Stimulated activated CD8-positive, alpha-beta memory T cell treated with anti-CD3 and anti-CD28 coated beads, Interleukin-15, amount 100 ng/mL, for 4 hours (primary cell): Measurements from ENCODE around the gene SRSF11.
"Not testable (repeated sequence)": the region's sequence is repeated elsewhere in the genome, so short reads cannot be mapped to it uniquely, and the experiment has no call there.

ENCODE experiments used
- DNase-seq, 2 donors: peaks; one replicate each; pipeline ENCODE4 v3.0.0-alpha.2; 2020; ENCODE audit warnings: low read depth in 2 of 2

Gene SRSF11, protein sequence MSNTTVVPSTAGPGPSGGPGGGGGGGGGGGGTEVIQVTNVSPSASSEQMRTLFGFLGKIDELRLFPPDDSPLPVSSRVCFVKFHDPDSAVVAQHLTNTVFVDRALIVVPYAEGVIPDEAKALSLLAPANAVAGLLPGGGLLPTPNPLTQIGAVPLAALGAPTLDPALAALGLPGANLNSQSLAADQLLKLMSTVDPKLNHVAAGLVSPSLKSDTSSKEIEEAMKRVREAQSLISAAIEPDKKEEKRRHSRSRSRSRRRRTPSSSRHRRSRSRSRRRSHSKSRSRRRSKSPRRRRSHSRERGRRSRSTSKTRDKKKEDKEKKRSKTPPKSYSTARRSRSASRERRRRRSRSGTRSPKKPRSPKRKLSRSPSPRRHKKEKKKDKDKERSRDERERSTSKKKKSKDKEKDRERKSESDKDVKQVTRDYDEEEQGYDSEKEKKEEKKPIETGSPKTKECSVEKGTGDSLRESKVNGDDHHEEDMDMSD

DNA sequence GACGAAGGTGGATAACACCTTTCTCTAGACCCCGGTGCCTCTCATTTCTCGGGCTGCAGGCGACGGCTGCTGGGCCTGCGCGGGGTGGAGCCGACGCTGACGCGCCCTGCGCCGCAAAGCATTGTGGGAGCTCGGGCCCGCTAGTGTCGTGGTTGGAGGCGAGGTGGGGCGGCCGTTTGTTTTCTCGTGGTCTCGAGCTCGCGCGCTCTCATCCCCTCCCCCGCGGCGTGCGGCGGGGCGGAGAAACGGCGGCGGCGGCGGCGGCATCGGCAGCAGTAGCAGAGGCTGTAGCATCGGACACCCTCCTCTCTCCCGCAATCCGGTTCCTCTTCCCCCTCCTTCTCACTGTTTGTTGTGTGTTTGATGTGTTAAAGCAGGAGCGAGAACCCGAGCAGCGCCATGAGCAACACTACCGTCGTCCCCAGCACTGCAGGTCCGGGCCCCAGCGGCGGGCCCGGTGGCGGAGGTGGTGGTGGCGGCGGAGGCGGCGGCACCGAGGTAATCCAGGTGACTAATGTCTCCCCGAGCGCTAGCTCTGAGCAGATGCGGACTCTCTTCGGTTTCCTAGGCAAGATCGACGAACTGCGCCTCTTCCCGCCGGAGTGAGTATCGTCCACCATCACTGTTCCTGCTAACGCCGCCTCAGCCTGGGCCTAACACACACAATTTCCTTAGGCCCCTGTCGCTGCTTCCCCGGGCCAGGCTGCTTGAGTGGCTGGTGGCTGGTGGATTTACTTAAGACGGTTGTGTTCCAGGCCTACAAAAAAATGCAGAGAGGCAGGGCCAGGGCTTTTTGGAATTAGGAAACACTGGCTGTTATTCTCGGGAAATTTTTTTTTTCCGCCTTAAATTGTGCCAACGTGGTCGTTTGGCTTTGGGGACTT lies at the start of gene SRSF11:
TSS of gene SRSF11 (plus strand) at position 143 of the 884 bp plus-strand sequence. CDS start at position 400, 257 bp downstream.
- peak; percentile 91 for DNase-seq

DNA sequence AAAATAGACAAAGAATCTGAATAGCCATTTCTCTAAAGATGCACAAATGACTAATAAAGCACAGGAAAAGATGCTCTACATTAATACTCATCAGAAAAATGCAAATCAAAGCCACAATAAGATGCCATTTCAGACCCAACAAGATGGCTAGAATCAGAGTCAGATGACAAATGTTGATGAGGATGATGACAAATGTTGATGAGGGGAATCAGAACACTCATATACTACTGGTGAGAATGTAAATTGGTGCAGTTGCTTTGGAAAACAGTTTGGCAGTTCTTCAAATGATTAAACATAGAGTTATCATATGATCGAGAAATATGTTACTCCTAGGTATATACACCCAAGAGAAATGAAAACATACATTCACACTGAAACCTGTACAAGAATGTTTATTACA lies 49.7 kb upstream of the SRSF11 start:
- DNase-seq, result no peak

DNA sequence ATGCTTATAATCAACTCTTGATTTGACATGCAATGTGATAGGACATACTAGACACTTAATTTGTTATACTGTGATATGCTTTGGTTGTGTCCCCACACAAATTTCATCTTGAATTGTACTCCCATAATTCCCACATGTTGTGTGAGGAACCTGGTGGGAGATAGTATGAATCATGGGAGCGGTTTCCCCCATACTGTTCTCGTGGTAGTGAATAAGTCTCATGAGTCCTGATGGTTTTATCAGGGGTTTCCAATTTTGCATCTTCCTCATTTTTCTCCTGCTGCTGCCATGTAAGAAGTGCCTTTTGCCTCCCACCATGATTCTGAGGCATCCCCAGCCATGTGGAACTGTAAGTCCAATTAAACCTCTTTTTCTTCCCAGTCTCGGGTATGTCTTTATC lies 36.0 kb upstream of the SRSF11 start:
- DNase-seq, result not testable (repeated sequence)

DNA sequence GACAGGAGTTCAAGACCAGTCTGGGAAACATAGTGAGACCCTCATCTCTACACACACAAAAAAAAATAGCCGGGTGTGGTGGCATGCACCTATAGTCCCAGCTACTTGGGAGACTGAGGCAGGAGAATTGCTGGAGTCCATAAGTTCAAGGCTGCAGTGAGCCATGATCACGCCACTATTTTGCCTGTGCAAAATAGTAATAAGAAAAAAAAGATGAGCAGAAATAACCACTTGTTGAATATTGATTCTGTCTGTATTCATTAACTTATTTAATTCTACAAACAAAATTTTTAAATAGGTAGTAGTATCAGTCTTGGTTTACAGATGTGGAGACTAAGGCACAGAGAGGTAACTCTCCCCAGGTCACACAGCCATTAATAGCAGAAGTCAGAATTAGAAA lies 32.7 kb upstream of the SRSF11 start:
- no peak for DNase-seq

DNA sequence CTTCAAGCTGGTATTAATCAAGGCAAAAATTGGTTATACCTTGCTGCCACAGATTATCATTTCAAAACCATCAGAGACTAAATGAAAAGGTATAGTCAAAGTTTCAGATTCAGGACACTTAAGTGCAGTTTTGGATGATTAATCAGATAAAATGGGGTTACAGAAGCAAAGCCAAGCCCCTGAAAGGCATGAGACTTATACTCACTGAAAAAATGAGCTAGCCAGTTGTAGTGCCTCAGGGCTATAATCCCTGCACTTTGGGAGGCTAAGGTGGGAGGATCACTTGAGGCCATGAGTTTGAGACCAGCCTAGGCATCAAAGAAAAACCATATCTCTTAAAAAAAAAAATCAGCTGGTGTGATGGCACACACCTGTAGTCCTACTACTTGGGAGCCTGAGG lies 31.0 kb upstream of the SRSF11 start:
- no peak for DNase-seq

DNA sequence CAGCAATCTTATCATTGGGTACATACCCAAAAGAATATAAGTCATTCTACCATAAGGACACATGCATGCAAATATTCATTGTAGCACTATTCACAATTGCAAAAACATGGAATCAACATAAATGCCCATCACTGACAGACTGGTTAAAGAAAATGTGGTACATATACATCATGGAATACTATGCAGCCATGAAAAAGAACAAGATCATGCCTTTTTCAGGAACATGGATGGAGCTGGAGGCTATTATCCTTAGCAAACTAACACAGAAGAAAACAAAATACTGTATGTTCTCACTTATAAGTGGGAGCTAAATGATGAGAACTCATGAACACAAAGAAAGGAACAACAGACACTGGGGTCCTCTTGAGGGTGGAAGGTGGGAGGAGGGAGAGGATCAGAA lies 28.7 kb upstream of the SRSF11 start:
- DNase-seq, result not testable (repeated sequence)

DNA sequence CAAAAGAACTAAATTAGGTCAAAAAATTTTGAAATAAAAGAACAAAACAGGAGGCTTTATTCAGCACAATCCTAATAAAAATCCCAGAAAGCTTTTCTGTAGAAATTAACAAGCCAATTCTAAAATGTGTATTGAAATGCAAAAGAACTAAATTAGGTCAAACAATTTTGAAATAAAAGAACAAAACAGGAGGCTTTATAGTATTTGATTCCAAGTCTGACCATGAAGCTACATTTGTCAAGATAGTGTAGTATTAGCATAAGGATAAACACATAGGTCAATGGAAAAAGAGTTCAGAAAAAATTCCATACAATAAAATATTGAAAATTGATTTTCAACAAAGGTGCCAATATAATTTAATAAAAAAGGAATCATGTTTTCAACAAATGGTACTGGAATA lies 26.6 kb upstream of the SRSF11 start:
- no peak for DNase-seq

DNA sequence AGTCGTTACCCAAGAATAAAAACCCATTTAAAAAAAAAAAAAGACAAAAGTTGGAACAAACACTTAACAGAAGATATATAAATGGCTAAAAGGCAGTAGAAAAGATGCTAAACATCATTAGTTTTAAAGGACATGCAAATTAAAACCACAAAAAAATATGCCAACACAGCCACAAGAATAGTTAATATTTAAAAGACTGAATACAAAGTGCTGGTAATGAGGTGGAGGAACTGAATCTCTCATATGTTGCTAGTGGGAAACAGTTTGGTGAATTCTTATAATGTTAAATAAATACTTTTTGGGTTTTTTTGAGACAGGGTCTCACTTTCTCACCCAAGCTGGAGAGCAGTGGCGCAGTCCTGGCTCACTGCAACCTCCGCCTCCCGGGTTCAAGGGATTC lies 25.8 kb upstream of the SRSF11 start:
- no peak for DNase-seq

DNA sequence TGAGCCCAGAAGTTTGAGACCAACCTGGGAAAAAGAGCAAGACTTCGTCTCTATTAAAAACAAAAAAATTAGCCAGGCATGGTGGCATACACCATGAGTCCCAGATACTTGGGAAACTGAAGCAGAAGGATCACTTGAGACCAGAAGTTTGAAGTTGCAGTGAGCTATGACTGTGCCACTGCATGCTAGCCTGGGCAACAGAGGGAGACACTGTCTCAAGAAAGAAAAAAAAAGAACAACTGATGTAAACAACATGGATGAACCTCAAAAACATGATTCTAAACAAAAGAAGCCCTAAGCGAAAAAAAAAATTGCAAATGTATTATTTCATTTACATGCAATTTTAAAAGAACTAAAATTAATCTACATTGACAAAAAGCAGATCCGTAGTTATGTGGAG lies 24.8 kb upstream of the SRSF11 start:
- DNase-seq, result no peak

DNA sequence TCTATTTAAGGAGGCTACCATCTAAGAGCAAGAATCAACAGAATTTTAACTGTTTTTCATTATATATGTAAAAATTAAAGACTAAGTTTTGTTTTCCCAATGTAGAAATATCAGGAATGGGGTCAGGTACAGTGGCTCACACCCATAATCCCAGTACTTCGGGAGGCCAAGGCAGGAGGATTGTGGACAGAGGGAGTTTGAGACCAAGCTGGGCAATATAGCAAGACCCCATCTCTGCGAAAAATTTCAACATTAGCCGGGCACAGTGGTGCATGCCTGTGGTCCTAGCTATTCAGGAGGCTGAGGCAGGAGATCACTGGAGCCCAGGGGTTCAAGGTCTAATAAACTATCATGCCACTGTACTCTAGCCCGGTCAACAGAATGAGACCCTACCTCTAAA lies 21.1 kb upstream of the SRSF11 start:
- DNase-seq, result no peak

DNA sequence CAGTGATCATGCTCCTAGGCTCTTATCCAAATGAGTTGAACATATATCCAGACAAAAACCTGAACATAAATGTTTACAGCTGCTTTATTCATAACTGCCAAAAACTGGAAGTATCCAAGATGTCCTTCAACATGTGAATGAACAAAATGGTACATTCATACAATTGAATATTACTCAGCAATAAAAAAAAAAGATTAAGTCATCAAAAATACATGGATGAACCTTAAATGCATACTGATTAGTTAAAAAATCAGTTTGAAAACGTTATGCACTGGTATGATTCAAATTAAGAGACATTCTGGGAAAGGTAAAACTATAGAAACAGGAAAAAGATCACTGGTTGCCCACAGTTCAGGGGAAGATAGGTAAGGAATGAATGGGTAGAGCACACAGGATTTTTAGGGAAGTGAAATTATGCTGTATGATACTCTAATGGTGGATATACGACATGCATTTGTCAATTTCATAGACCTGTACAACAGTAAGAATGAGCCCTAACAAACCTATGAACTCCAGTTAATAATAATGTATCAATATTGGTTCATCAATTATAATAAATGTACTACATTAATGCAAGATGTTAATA lies 18.9 kb upstream of the SRSF11 start:
- no peak for DNase-seq

DNA sequence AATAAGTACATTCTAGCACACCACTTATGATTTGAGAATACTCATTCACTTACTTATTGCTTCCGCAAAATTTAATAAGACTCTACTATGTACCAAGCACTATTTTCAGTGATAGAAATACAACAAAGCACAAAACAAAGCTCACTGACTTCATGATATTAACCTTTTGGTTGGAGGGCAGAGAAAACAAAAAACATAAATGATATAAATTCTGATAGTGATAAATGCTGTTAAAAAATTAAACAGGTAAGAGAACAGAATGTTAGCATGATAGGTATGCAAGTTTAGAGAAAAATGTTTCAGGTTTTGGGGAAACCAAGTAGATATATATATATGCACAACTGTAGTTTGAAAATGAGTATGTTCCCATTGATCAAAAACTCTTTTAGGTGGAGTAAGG lies 17.0 kb upstream of the SRSF11 start:
- no peak for DNase-seq

DNA sequence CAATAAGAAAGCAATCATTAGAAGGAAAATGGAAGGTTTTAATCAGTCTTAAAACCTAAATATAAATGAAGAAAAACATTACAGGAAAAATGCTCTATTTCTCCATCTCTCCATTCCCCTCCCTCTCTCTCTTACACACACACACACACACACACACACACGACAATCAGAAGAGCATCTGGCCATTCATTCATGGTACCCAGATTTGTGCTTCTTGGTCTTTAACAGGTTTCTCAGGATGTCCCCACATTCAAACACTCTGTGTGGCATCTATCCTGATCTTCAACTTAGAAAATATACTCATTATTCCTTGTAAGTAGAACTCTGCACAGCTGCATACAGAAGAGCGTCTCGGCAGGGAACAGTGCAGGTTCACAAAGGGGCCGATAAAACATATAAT lies 16.6 kb upstream of the SRSF11 start:
- no peak for DNase-seq

DNA sequence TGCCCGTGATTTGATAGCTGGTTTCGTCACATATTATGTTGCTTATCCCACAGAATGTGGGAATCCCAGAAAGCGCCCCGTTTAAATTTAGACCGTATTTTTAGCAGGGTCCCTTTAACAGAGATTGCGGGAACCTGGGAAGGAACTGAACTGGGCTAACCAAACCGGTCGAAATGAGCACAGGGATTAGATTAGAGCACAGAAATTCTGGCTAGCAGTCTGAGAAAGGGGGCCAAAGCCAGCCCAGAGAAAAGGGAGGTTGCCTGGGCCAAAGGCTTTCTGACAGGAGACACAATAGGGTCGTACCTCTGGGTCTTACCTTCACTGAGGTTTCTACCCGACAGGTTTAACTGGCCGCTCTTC lies 16.1 kb upstream of the SRSF11 start:
- DNase-seq, result no peak

DNA sequence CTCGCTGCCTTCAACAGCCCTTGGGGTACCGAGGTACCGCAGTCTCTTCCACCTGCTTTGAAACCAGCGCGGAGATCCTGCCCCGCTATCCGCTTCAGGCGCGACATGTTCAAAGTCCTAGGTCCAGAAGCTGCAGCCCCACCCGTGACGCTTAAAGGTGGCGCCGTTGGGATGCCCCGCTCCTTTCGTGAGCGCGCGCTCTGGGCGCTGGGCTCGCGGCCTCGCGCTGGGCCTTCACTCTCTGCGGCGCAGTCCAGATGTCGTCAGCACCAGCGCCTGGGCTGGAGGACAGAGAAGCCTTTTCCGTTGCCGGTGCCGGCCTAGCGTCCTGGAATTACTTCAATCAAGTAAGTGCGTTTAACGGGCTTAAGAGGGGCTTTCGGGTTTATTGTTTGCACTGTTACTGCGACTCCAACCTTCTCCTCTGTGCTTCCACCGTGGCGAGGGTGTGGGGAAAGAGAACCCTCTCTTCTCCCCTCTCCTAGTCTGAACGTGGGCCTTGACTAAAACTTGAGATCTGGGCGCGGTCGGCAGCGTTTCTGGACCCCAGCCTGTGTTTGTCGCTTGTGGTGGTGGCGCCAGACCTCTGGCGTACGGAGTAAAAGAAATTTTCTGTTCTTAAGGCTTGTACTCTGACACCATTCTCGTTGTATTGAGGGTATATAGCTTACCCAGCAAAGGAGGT lies 15.6 kb upstream of the SRSF11 start, which contains the start of gene LRRC40:
TSS of gene LRRC40 (minus strand) at position 146 of the 685 bp plus-strand sequence. CDS start at position 107, 39 bp downstream.
- DNase-seq, result peak; percentile 90 to 92

DNA sequence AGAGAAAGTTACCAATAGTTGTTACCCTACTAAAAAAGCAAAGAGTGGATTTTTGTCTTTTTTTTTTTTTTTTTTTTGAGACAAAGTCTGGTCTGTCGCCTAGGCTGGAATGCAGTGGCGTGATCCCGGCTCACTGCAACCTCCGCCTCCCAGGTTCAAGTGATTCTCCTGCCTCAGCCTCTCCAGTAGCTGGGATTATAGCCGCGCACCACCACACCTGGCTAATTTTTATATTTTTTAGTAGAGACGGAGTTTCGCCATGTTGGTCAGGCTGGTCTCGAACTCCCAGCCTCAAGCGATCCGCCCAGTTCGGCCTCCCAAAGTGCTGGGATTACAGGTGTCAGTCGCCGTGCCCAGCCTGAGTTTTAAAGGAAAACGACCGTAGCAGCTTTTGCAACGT lies 14.3 kb upstream of the SRSF11 start:
- not testable (repeated sequence) for DNase-seq

DNA sequence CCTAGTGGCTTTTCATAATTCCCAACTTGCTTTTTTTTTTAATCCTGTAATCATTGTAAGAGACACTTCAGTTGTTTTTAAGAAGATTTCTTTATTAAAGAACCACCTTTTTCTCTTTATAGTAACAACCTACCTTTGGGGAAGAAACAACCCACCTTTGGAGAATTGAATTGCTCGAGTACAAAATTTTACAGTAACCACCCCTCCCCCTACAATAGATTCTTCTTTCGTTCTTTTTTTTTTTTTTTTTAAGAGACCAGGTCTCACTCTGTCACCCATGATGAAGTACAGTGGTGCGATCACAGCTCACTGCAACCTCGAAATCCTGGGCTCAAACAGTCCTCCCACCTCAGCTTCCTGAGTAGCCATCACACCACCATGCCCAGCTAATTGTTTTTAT lies 13.7 kb upstream of the SRSF11 start:
- DNase-seq, result no peak

DNA sequence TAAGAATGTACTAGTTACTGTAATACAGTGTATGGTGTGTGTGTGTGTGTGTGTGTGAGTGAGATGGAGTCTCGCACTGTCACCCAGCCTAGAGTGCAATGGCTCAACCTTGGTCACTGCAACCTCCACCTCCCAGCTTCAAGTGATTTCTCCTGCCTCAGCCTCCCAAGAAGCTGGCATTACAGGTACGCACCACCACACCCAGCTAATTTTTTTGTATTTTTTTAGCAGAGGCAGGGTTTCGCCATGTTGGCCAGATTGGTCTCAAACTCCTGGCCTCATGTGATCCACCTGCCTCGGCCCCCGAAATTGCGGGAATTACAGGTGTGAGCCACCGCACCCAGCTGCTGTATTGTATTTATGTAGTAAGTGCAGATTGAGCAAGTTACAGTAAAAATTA lies 12.9 kb upstream of the SRSF11 start:
- DNase-seq, result no peak

DNA sequence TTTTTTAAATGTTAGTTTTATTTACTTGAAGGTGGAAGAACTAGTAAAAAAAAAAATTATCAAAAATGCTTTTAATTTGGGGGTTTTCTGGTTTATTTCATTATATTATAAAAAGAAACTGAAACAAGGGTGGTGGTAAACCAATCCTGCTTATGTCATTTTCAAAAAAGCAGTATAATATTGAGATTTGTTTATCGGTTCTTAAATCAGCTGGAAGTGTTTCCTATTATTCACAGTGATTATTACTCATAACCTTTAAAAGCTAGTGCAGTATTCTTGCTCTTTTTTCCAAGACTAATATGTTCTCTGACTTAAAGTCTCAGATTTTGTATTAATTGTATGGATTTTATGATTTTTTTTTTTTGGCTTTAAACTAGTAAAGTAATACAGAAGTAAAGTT lies 10.4 kb upstream of the SRSF11 start:
- no peak for DNase-seq

DNA sequence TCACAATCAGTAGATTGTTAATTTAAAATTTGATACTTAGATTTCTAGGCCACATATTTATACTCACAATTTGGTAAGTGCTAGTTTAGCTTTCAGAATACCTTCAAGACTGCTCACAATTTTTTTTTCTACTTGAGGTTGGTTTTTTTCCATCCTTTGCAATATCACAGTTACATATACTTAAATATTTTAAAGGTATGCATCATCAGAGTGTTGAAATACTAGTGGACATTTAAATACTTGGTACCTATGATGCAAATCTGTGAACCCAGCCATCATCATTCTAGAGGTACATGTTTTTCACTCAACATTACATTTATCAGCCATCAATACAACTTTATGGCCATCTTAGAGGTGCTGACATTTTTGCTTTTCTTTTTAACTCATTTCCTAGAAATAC lies 9.6 kb upstream of the SRSF11 start:
- DNase-seq, result no peak

DNA sequence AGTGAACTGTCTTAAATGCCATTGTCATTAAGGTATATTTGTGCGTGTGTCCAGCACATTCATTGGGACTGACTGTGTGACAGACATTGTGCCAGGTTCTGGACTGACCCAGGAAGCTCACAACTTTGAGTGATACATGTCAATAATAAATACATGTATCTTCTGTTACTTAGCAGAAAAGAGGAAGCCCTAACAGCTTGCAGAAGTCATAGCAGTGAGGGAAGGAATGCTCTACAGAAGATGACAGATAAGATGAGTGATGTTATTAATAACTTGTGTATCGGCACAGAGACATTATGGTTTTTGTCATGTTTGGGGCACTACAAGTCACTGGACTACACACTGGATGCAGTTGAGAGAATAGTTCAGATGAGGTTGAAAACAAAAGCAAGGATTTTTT lies 1.2 kb upstream of the SRSF11 start:
- DNase-seq, result no peak
